GM12878 (cell line): ENCODE measurements around the gene ADD2.

Source experiments
- NR2C2 ChIP-seq: IDR thresholded peaks from 2 replicates; pipeline ENCODE4 v1.6.1; 2011; ENCODE audit warnings: borderline replicate concordance, low read depth; ENCODE audit not compliant: control insufficient read depth, insufficient read length
- RAD51 ChIP-seq: fragments of 450-650 bp; IDR thresholded peaks from 2 replicates; pipeline ENCODE4 v1.6.1; 2016; ENCODE audit warnings: moderate library complexity, mild to moderate bottlenecking, inconsistent platforms
- SPI1 ChIP-seq: IDR thresholded peaks from 2 replicates; pipeline ENCODE4 v1.6.1; 2011; ENCODE audit warnings: low read depth, mild to moderate bottlenecking, low read length, moderate library complexity, borderline replicate concordance; ENCODE audit not compliant: insufficient read depth
- TF ChIP-seq, protein P1 (sequence below), 3 experiments: IDR thresholded peaks in 2 of 3; conservative IDR thresholded peaks in 1 of 3; 2 replicates each; pipeline ENCODE4 v1.5.1; 2011; ENCODE audit warnings: low read depth in 3 of 3, low read length in 3 of 3, mild to moderate bottlenecking in 3 of 3, control low read depth in 2 of 3, moderate library complexity in 2 of 3, inconsistent platforms in 1 of 3, mixed read lengths in 1 of 3; ENCODE audit not compliant: control insufficient read depth in 2 of 3, insufficient read depth in 1 of 3; ENCODE audit errors: extremely low read depth in 1 of 3

DNA sequence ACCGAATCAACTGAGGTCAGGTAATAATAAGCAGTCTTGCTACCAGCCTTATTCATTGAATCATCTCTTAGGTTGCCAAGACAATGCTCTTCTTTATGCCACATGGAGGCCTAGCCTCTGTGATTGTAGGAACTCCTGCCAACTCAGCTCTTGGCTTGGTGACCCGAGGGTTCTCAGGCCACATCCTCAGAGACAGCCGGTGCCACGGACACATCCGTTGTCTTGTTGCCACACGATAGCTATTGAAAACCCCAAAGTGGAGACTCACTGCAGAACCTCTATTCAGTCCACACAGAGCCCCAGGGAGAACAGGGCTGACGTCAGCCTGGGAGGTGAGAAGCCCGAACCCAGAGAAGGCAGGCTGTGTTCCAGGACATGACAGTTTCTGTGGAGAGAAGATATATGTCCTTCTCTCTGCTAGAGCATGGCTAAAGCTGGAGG, 160.9 kb downstream of the ADD2 start:
- no peak for TF ChIP-seq SPI1
- TF ChIP-seq, protein P1, sequence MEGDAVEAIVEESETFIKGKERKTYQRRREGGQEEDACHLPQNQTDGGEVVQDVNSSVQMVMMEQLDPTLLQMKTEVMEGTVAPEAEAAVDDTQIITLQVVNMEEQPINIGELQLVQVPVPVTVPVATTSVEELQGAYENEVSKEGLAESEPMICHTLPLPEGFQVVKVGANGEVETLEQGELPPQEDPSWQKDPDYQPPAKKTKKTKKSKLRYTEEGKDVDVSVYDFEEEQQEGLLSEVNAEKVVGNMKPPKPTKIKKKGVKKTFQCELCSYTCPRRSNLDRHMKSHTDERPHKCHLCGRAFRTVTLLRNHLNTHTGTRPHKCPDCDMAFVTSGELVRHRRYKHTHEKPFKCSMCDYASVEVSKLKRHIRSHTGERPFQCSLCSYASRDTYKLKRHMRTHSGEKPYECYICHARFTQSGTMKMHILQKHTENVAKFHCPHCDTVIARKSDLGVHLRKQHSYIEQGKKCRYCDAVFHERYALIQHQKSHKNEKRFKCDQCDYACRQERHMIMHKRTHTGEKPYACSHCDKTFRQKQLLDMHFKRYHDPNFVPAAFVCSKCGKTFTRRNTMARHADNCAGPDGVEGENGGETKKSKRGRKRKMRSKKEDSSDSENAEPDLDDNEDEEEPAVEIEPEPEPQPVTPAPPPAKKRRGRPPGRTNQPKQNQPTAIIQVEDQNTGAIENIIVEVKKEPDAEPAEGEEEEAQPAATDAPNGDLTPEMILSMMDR (IDR thresholded peaks at IDR 0.05 in 2 of 3, conservative IDR thresholded peaks at IDR 0.05 in 1 of 3; ENCODE audit: control insufficient read depth in 2 of 3, extremely low read depth in 1 of 3, insufficient read depth in 1 of 3, low read depth in 3 of 3, low read length in 3 of 3) = no peak
- no peak for TF ChIP-seq RAD51
- no peak for TF ChIP-seq NR2C2
